ENCODE data around the gene CLEC18B.
"Not testable (repeated sequence)": the region's sequence is repeated elsewhere in the genome, so short reads cannot be mapped to it uniquely, and the experiment has no call there.

CLEC18B gene

GRCh38 chr16:74361646-74362610, 59.4 kb downstream of the CLEC18B start:
- DNase-seq (ENCODE audit: extremely low read depth in 1 of 2, low read depth in 1 of 2), result not testable (repeated sequence)
